ENCODE results near the gene FAM171A2. TPM values are rescaled to one million over a fixed set of nuclear protein-coding genes. Genes with fewer than 3 reads are reported as not detected.
"Not testable (repeated sequence)": the region's sequence is repeated elsewhere in the genome, so short reads cannot be mapped to it uniquely, and the experiment has no call there.

Gene FAM171A2
- 11.4 and 11.7 TPM in 2 replicates for total RNA-seq (2014; rRNA removed; shearing (Covaris generic))
- polyA plus RNA-seq (2015; cell fraction: cytosol; rRNA removed): 3.6 and 5.1 TPM in 2 replicates
- 3.3 and 3.8 TPM in 2 replicates for polyA plus RNA-seq (2015; cell fraction: nucleus; rRNA removed)

DNA sequence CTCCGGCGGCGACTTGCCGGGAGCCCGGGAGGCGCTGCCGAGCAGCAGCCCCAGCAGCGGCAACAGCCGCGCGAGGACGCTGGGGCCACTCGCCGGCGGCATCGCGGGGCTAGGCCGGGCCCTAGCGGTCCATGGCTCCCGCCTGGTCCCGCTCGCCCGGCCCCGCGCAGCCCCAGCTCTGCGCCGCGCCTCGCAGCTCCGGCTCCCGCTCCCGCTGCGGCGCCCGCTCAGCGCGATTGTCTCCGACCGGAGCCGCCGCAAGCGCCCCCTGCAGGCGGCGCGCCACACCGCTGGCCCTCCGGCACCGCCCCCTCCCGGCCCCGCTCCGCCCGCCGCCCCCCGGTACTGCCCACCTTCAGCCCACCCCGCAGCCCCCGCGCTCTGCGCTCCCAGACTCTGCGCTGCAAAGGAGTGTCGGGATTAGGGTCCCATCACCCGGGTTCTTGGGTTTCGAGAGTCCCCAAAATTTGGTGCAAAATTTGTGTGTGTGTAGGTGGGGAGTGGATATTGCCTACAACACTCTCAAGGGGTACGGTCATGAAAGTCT lies at the start of gene FAM171A2:
Gene FAM171A2, minus strand, starts transcription at position 241 of the 547 bp plus-strand sequence. Its CDS starts 139 bp downstream, at position 102.
- no peak for DNase-seq (ENCODE audit: low read depth)

- no peak for DNase-seq (ENCODE audit: low read depth)
Observed at GRCh38 chr17:44409309-44410028, 45.8 kb upstream of the FAM171A2 start.

- no peak for DNase-seq (ENCODE audit: low read depth)
Observed at GRCh38 chr17:44408786-44409185, 45.1 kb upstream of the FAM171A2 start.

GRCh38 chr17:44402564-44403172 lies 39.0 kb upstream of the FAM171A2 start:
- no peak for DNase-seq (ENCODE audit: low read depth)

- no peak for DNase-seq (ENCODE audit: low read depth)
Observed at GRCh38 chr17:44400226-44400847, 36.7 kb upstream of the FAM171A2 start.

DNA sequence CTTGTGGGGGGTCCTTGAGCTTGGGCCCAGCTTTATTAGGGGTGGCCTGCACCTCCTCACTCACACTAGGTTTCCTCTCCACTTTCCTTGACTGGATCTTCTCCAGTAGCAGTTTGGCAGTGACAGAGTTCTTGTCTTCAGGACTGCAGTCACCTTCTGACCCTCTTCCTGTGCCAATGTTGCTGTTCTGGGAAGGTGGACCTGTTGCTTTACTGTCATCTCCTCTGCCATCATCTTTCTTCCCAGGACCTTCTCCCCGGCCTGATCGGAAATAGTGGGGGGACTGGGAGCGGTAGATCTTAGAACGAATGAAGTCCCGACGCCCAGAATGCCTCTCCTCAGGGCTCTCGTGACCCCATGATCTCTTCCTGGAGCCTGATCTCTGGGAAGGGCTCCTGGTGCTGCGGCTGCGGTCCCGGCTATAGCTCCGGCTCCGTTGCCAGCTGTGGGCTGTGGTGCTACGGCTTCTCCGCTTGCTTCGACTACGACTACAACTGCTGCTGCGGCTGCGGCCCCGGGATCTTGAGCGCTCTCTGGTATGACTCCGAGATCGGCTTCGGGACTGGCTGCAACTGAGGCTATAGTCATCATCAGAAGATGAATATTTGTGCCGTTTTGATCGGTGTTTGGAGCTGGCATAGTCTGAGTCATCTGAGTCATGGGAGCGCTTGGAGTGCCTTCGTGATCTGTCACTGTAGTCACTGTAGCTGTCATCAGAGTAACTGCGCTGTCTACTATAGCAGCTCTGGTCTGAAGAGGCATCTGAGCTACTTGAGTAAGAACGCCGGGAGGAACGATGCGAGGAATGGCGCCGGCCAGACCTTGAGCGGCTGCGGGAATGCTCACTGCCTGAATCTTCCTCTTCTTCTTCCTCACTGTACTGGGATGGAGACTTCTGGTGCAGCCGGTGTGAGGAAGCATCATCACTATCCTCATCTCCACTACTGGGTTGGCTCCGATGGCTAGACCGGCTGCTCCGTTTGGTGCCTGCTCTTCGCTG lies 35.3 kb upstream of the FAM171A2 start:
- DNase-seq (ENCODE audit: low read depth): no peak

DNA sequence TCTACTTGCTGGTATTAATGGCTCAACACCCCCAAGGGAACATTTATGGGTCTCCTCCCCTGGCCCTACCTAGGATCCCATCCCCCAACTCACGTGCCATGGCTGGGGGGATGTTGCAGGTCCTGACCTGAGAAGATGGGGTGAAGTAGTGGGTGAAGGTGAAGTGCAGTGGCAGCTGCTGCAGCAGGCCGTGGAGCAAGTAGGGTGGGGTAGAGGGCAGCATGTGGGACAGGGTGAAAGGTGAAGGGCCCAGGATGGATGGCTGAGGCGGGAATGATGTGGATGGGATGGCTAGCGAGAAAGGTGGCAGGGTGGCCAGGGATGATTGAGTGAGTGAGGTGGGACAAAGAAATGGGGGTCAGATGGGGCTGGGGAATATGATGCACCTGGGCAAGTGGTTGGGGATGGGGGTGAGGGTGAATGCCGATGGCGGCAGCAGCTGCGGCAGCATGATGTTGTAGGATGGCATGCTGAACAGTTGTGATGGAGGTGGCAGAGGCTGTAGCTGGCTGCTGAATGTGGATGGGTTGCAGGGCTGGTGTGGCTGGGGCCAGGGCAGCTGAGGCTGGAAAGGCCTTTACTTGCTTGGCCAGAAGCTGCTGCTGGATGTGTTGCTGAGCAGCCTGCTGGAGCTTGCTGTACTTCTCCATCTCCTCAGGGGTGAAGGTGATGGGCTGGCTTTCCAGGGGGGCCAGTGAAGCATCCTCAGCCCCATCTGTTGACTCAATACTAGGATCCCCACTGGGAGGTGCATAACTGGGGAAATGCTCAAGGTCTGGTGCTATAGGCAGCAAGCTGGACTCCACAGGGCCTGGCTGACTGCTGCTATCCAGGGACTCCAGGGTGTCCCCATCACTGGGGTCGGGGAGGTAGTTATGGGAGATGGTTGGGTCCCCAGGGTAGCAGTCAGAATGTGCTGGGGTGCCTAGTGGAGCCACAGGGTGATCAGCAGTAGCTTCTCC lies 34.1 kb upstream of the FAM171A2 start:
- no peak for DNase-seq (ENCODE audit: low read depth)

DNA sequence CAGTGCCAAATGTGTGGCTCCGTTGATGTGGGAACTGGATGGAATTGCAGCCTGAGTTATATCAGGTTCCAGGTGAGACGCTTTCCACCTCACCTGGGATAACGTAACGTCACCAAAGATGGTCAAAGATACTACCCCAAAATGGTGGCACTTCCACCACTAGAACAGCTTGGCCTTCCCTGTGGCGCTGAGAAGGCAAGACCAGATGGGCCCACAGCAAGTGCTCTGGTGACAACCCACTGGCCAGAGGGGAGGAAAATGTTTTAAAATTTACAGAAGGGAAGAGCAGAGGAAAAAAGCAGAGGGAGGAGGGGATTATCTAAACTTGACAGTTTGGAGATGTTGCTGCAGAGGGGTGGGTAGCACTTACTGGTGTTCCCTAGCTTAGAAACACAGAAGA lies 33.3 kb upstream of the FAM171A2 start:
- no peak for DNase-seq (ENCODE audit: low read depth)

DNA sequence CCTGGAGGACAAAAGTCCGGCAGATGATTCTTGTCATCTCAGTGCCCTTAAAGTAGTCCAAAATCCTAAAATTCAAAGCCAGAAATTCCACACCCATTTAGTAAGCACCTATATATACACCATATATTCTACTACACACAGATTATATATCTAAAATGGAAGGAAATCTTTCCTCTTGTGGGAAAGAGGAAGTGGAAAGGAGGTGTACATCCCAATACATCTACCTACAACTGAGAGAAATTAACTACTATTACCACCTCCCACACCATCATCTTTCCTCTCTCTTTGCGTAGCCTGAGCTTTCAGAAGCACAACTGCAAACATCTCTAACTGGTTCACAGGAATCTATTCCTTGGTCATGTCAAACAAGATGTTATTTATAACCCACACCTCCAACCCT lies 31.2 kb upstream of the FAM171A2 start:
- no peak for DNase-seq (ENCODE audit: low read depth)

DNA sequence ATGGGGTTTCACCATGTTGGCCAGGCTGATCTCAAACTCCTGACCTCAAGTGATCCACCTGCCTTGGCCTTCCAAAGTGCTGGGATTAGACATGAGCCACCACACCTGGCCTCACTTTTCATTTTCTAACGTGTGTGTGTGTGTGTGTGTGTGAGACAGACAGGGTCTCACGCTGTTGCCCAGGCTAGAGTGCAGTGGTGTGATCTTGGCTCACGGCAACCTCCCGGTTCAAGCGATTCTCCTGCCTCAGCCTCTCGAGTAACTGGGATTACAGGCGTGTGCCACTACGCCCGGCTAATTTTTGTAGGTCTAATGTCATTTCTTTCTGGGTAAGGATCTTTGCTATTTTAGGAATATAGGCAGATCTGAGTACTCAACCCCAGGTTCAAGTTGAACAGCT lies 30.5 kb upstream of the FAM171A2 start:
- DNase-seq (ENCODE audit: low read depth): not testable (repeated sequence)

- DNase-seq (ENCODE audit: low read depth): no peak
Observed at GRCh38 chr17:44390250-44390870, 26.7 kb upstream of the FAM171A2 start.

DNA sequence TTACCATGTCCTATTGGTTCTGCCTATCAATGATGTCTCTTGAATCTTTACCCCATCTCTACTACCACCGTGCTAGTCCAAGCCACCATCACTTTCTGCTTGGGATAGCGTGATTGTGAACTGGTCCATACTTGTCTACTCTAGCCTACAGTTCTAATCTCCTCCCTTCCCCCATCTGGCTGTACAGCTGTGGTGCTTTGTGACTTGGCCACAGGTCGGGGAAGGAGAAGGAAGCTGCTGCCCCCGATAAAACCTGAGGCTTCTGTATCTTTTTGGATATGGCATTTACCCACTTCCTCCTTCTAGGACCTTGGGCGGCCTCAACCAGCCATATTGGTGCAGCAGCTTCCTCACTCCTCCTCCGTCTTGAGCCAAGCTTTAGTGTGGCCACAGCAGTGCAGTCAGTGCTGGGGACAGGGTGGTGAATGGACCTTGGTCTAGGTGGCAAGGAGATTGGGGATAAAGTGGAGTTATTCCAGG lies 26.1 kb upstream of the FAM171A2 start:
- no peak for DNase-seq (ENCODE audit: low read depth)

GRCh38 chr17:44389281-44389680 lies 25.6 kb upstream of the FAM171A2 start, which contains the start of gene ITGA2B:
Gene ITGA2B (minus strand): TSS chr17:44389649. CDS start chr17:44389473, 176 bp downstream.
- no peak for DNase-seq (ENCODE audit: low read depth)

DNA sequence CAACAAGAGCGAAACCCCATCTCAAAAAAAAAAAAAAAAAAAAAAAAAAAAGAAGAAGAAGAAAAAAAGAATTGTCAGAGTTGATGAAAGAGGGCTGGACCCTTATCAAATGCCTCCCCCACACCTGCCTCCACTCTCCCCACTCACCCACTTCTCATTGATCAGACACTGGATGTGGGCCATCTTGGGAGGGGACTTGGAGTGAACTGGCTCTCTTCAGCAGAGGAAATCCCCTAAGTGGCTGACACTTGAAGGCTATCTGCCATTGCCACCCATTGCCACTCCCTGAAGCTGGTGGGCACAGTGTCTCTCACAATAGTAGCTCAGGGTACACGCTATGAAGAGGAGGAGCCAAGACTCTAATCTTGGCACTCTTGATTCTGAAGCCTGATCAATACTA lies 24.2 kb upstream of the FAM171A2 start:
- DNase-seq (ENCODE audit: low read depth): no peak

GRCh38 chr17:44386182-44386525 lies 22.5 kb upstream of the FAM171A2 start:
- DNase-seq (ENCODE audit: low read depth): no peak

DNA sequence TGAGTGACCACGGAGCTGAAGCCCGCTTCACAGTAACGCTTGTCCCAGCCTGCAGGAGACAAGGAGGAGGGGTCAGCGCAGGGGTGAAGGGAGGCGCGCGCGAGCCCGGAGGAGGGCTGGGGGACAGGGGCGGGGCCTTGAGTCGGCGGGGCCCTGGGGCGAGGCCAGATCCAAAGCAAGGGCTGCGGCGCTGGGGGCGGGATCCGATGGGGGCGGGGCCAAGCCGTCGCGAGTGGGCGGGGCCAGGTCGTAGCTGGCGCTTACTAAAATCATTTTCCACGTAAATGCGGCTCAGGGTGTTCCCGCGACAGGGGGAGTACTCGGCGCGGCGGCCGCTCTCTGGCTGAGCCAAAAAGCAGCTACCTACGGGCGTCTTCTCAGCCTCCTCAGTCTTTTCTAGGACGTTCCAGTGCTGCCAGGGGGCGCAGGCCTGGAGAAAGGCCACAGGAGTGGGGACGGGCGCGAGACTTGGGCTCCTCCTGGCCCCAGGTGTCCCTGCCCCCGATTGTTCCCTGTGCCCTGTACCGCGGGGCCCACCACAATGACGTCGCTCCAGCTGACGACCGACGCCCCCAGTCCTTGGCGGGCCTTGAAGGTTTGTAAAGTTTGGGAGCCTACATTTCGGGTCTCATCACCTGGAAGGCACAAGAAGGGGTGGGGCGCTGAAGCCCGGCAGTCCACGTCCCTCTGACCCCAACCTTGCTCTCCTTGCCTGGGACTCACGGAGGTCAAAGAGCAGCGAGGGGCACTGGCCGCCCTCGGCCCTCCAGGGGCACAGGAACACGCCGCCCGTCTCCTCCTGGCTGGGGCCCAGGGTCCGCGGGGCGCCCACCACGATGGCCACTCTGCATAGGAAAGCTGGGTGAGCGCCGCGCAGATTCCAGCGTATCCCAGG lies 21.9 kb upstream of the FAM171A2 start:
- no peak for DNase-seq (ENCODE audit: low read depth)

DNA sequence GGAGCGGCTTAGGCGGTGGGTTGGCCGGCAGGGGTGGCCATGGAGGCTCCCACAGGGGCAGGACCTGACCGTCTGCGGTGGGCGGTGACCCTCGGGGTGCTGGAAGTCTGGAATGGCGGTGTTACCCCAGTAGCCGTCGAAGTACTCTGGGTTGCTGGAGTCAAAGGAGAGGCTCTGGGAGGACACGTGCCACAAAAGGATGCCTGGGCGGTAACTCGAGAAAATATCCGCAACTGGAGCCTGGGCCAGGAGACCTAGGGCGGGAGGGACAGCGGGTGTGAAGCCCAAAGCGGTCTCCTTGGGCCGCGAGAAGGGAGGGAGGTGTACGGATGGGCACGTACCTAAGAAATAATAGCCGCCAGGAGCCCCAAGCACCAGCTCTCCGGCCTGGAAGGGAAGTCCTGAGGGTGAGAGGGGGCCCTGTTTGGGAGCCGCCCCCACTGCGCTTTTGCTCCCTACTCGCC lies 21.2 kb upstream of the FAM171A2 start:
- no peak for DNase-seq (ENCODE audit: low read depth)

- DNase-seq (ENCODE audit: low read depth): no peak
Observed at GRCh38 chr17:44384281-44384822, 20.7 kb upstream of the FAM171A2 start.

Data from HT1080 (cell line).